Mucosa of descending colon (tissue), 3 donors: ENCODE data around the gene SEMA6B. TPM values are rescaled to one million over a fixed set of nuclear protein-coding genes. Genes with fewer than 3 reads are reported as not detected.

Experiments used
- ATAC-seq: fragments of 200-7000 bp; cut with Tn5 transposase; one replicate; pipeline ENCODE4 v1.9.1; 2020; ENCODE audit warnings: mild to moderate bottlenecking, moderate library complexity
- DNase-seq, 3 donors: peaks; one replicate each; pipeline ENCODE4 v3.0.0-alpha.2; 2020
- H3K36me3 ChIP-seq: fragments of 200-600 bp; one replicate; pipeline ENCODE4 v1.8.0; 2021; ENCODE audit warnings: low read depth, mild to moderate bottlenecking
- H3K4me1 ChIP-seq: fragments of 200-600 bp; one replicate; pipeline ENCODE4 v1.8.0; 2021; ENCODE audit warnings: low read depth, mild to moderate bottlenecking
- H3K4me3 ChIP-seq: fragments of 200-600 bp; one replicate; pipeline ENCODE4 v1.8.0; 2021; ENCODE audit warnings: mild to moderate bottlenecking
- H3K9me3 ChIP-seq: fragments of 200-600 bp; one replicate; pipeline ENCODE4 v1.8.0; 2021; ENCODE audit warnings: mild to moderate bottlenecking
- CTCF ChIP-seq: fragments of 200-600 bp; IDR thresholded peaks from one replicate; pipeline ENCODE4 v1.8.0; 2022; ENCODE audit warnings: antibody characterized with exemption, mild to moderate bottlenecking
- intact Hi-C, 2 donors: fragments of 100-400 bp; cut with DNase I in 1 of 2; cut with micrococcal nuclease in 1 of 2; formaldehyde crosslinking; loops; one replicate each; pipeline versions ENCODE4 v1.11.0 to v1.11.1; 2022; cut with DNase I, micrococcal nuclease
- total RNA-seq, 3 donors: library from RNA; stranded (reverse); fragmentation: NEBNext Ultra II Directional in 2 of 3; extraction: Animal tissue kit (Norgen Biotek cat#: 25700) in 2 of 3; gene quantifications; one replicate each; pipeline versions ENCODE4 v1.2.1 to v1.2.4, GENCODE V29; 2021 to 2023
- donor health status: DM: no; HTN: no; CAD: no; lungs with moderate emphysema.
- donor health status: DM: no; HTN: no; CAD: no.
- donor health status: DM: no; HTN: yes; CAD: no.

Gene SEMA6B
- total RNA-seq, 3 donors from 2014 or later: 2.5 to 8.4 (median 5.9) TPM

GRCh38 chr19:4502282-4503131 lies 57.0 kb downstream of the SEMA6B start:
- TF ChIP-seq CTCF: no peak
- no peak for ATAC-seq
- DNase-seq: no peak
- H3K9me3 ChIP-seq: no peaks in the 10 kb centered on the region
- intact Hi-C loops: no loop called here
- H3K36me3 ChIP-seq: no peaks in the 10 kb centered on the region
- H3K4me3 ChIP-seq: no peak overlapping the region
- H3K4me1 ChIP-seq: no peaks in the 10 kb centered on the region

GRCh38 chr19:4501691-4502090 lies 57.8 kb downstream of the SEMA6B start:
- Histone ChIP-seq H3K9me3 (no peaks in the 10 kb centered on the region), H3K36me3 (no peaks in the 10 kb centered on the region), H3K4me1 (no peaks in the 10 kb centered on the region), H3K4me3 (no peak overlapping the region)
- ATAC-seq: no peak
- no peak for TF ChIP-seq CTCF
- DNase-seq: no peak
- intact Hi-C loops: no loop called here

- H3K9me3 ChIP-seq: no peaks in the 10 kb centered on the region
- intact Hi-C loops: no loop called here
- H3K4me3 ChIP-seq: no peak overlapping the region
- DNase-seq (no peak), ATAC-seq (no peak)
- peaks cover 4% of the 10 kb centered on the region for H3K36me3 ChIP-seq
- no peaks in the 10 kb centered on the region for H3K4me1 ChIP-seq
- no peak for TF ChIP-seq CTCF
Observed at GRCh38 chr19:4500841-4501591, 58.5 kb downstream of the SEMA6B start.

GRCh38 chr19:4499855-4500254 lies 59.6 kb downstream of the SEMA6B start:
- Histone ChIP-seq H3K36me3 (peaks cover 6% of the 10 kb centered on the region), H3K4me3 (no peak overlapping the region), H3K4me1 (no peaks in the 10 kb centered on the region), H3K9me3 (no peaks in the 10 kb centered on the region)
- intact Hi-C loops: no loop called here
- DNase-seq (no peak), ATAC-seq (no peak)
- TF ChIP-seq CTCF: no peak

GRCh38 chr19:4499318-4499717 lies 60.2 kb downstream of the SEMA6B start:
- no peak for TF ChIP-seq CTCF
- intact Hi-C loops: no loop called here
- Histone ChIP-seq H3K4me3 (no peak overlapping the region), H3K36me3 (peaks cover 11% of the 10 kb centered on the region), H3K4me1 (no peaks in the 10 kb centered on the region), H3K9me3 (no peaks in the 10 kb centered on the region)
- ATAC-seq (no peak), DNase-seq (no peak)
